NCI-H82 (cell line): ENCODE data around the gene CDH4.

Experiments used
- DNase-seq: peaks from one replicate; lab custom pipeline; 2025; lab: John Stamatoyannopoulos, UW

CDH4 gene

GRCh38 chr20:61766921-61767610 lies 515.0 kb downstream of the CDH4 start:
- DNase-seq: no peak

- DNase-seq: no peak
These were observed 515.9 kb downstream of the CDH4 start for GRCh38 chr20:61767761-61768494.

GRCh38 chr20:61768571-61769285 lies 516.7 kb downstream of the CDH4 start:
- no peak for DNase-seq

GRCh38 chr20:61769286-61769832 lies 517.3 kb downstream of the CDH4 start:
- no peak for DNase-seq

- DNase-seq: no peak
These were observed 518.1 kb downstream of the CDH4 start for GRCh38 chr20:61770113-61770585.

GRCh38 chr20:61771805-61772350 lies 519.8 kb downstream of the CDH4 start:
- DNase-seq: no peak

GRCh38 chr20:61772828-61773631 lies 521.0 kb downstream of the CDH4 start:
- DNase-seq: no peak

GRCh38 chr20:61773926-61774587 lies 522.0 kb downstream of the CDH4 start:
- no peak for DNase-seq

- DNase-seq: no peak
These were observed 523.4 kb downstream of the CDH4 start for GRCh38 chr20:61775423-61775822.

GRCh38 chr20:61776491-61777075 lies 524.5 kb downstream of the CDH4 start:
- DNase-seq: no peak

GRCh38 chr20:61777773-61778494 lies 525.9 kb downstream of the CDH4 start:
- DNase-seq: no peak

- DNase-seq: no peak
These were observed 526.4 kb downstream of the CDH4 start for GRCh38 chr20:61778495-61778863.

GRCh38 chr20:61779176-61779965 lies 527.3 kb downstream of the CDH4 start:
- no peak for DNase-seq

GRCh38 chr20:61780066-61780465 lies 528.0 kb downstream of the CDH4 start:
- DNase-seq: no peak

- DNase-seq: no peak
These were observed 532.9 kb downstream of the CDH4 start for GRCh38 chr20:61784801-61785566.

GRCh38 chr20:61785567-61785816 lies 533.4 kb downstream of the CDH4 start:
- DNase-seq: no peak

- DNase-seq: no peak
These were observed 534.2 kb downstream of the CDH4 start for GRCh38 chr20:61786230-61786629.

- DNase-seq: no peak
These were observed 536.3 kb downstream of the CDH4 start for GRCh38 chr20:61788343-61788742.

- DNase-seq: no peak
These were observed 537.3 kb downstream of the CDH4 start for GRCh38 chr20:61789329-61789728.
